Esophagus muscularis mucosa (tissue), 4 donors: Measurements from ENCODE around the gene CAPN8.

Experiments used
- CTCF ChIP-seq, 3 experiments: fragments of 200-600 bp in 2 of 3; fragments of 450-650 bp in 1 of 3; sonication (generic) in 2 of 3; IDR thresholded peaks; one replicate each; pipeline ENCODE4 v1.5.1; 2017 to 2019; ENCODE audit warnings: antibody characterized with exemption in 3 of 3, mild to moderate bottlenecking in 2 of 3, moderate library complexity in 1 of 3
- EP300 ChIP-seq: sonication (generic); formaldehyde crosslinking; IDR thresholded peaks from one replicate; pipeline ENCODE4 v1.6.1; 2017; ENCODE audit warnings: antibody characterized with exemption
- POLR2A ChIP-seq: fragments of 450-650 bp; IDR thresholded peaks from one replicate; pipeline ENCODE4 v1.6.1; 2017; ENCODE audit warnings: antibody characterized with exemption, moderate library complexity, mild to moderate bottlenecking, low read depth
- POLR2AphosphoS5 ChIP-seq, 2 donors: sonication (generic); formaldehyde crosslinking; IDR thresholded peaks; one replicate each; pipeline ENCODE4 v1.6.1; 2017; ENCODE audit warnings: antibody characterized with exemption in 2 of 2

GRCh38 chr1:223631956-223632355, 33.5 kb downstream of the CAPN8 start:
- TF ChIP-seq CTCF (IDR thresholded peaks at IDR 0.05) (no peak), POLR2A (no peak), POLR2AphosphoS5 (IDR thresholded peaks at IDR 0.05) (no peak), EP300 (no peak)
